Mucosa of descending colon (tissue), 3 donors: ENCODE data around the gene CHKB. TPM values are rescaled to one million over a fixed set of nuclear protein-coding genes. Genes with fewer than 3 reads are reported as not detected.
A peak's percentile ranks its signal among the peaks of the same experiment; 100 is the strongest.

Experiments used
- ATAC-seq: fragments of 200-7000 bp; cut with Tn5 transposase; one replicate; pipeline ENCODE4 v1.9.1; 2020; ENCODE audit warnings: mild to moderate bottlenecking, moderate library complexity
- DNase-seq, 3 donors: peaks; one replicate each; pipeline ENCODE4 v3.0.0-alpha.2; 2020
- H3K36me3 ChIP-seq: fragments of 200-600 bp; one replicate; pipeline ENCODE4 v1.8.0; 2021; ENCODE audit warnings: low read depth, mild to moderate bottlenecking
- H3K4me1 ChIP-seq: fragments of 200-600 bp; one replicate; pipeline ENCODE4 v1.8.0; 2021; ENCODE audit warnings: low read depth, mild to moderate bottlenecking
- H3K4me3 ChIP-seq: fragments of 200-600 bp; one replicate; pipeline ENCODE4 v1.8.0; 2021; ENCODE audit warnings: mild to moderate bottlenecking
- H3K9me3 ChIP-seq: fragments of 200-600 bp; one replicate; pipeline ENCODE4 v1.8.0; 2021; ENCODE audit warnings: mild to moderate bottlenecking
- intact Hi-C, 2 donors: fragments of 100-400 bp; cut with DNase I in 1 of 2; cut with micrococcal nuclease in 1 of 2; formaldehyde crosslinking; loops; one replicate each; pipeline versions ENCODE4 v1.11.0 to v1.11.1; 2022; cut with DNase I, micrococcal nuclease
- long read RNA-seq, 2 donors: library from polyadenylated mRNA; unstranded; transcript quantifications; one replicate each; pipeline ENCODE4 v2.0.0, GENCODE V29; 2019 to 2021
- total RNA-seq, 3 donors: library from RNA; stranded (reverse); fragmentation: NEBNext Ultra II Directional in 2 of 3; extraction: Animal tissue kit (Norgen Biotek cat#: 25700) in 2 of 3; gene quantifications; one replicate each; pipeline versions ENCODE4 v1.2.1 to v1.2.4, GENCODE V29; 2021 to 2023
- TF ChIP-seq, protein P1 (sequence below): fragments of 200-600 bp; IDR thresholded peaks from one replicate; pipeline ENCODE4 v1.8.0; 2022; ENCODE audit warnings: antibody characterized with exemption, mild to moderate bottlenecking
- donor health status: DM: no; HTN: no; CAD: no; lungs with moderate emphysema.
- donor health status: DM: no; HTN: no; CAD: no.
- donor health status: DM: no; HTN: yes; CAD: no.

Gene CHKB, protein sequence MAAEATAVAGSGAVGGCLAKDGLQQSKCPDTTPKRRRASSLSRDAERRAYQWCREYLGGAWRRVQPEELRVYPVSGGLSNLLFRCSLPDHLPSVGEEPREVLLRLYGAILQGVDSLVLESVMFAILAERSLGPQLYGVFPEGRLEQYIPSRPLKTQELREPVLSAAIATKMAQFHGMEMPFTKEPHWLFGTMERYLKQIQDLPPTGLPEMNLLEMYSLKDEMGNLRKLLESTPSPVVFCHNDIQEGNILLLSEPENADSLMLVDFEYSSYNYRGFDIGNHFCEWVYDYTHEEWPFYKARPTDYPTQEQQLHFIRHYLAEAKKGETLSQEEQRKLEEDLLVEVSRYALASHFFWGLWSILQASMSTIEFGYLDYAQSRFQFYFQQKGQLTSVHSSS
- total RNA-seq: 10 to 100 TPM; 79.9 to 95.0 (median 80.9) TPM
- long read RNA-seq, donor 1, transcript CHKB-212 (9 exons, 2,069 nt): major isoform, 27 of 68 reads
- long read RNA-seq, donor 1, transcript CHKB-201 (11 exons, 1,638 nt): minor isoform, 9 of 68 reads
- long read RNA-seq, donor 1, transcript CHKB-208 (8 exons, 2,114 nt): minor isoform, 10 of 68 reads
- long read RNA-seq, donor 1, partial matches to known transcripts: 14 of 68 reads
- long read RNA-seq, donor 1, other reads (novel, unspliced or antisense): 8 of 68 reads
- long read RNA-seq, donor 2, transcript CHKB-201 (11 exons, 1,638 nt): major isoform, 10 of 19 reads
- long read RNA-seq, donor 2, partial matches to known transcripts: 4 of 19 reads
- long read RNA-seq, donor 2, other reads (novel, unspliced or antisense): 5 of 19 reads

DNA sequence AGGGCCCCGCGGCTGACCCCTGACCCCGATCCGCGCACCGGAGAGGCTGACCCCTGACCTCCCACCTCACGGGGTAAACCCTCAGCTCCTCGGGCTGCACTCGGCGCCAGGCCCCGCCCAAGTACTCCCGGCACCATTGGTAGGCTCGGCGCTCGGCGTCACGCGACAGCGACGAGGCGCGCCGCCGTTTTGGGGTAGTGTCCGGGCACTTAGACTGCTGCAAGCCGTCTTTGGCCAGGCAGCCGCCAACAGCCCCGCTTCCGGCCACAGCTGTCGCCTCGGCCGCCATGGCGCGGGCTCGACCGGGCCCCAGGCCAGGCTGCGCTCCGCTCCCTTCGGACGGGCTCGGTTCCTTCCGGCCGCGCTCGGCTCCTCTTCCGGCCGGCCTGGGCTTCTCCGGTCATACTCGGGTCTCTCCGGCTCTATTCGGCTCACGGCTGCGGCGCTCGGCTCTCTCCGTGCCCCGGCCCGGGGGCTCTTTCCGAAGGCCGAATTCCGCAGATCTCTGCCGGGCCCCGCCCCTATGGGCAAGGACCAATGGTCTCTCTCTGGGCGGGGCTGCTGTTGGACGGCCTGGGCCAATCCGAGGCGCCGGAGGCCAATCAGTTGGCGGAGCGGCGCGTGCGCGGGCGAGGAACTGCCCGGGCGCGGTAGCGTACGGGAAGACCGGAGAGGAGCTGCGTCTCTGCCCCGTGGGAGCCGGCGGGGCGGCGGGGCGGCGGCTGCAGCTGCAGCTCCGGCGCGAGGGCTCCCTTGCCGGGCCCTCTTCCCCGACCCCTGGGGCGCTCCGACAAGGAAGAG lies at the start of gene CHKB:
Gene CHKB (minus strand): TSS at position 357 of the 801 bp plus-strand sequence. CDS start 68 bp downstream, at position 289.
- Histone ChIP-seq H3K4me1 (peaks cover 12% of the 10 kb centered on the region), H3K4me3 (peak within 1 kb of the TSS; percentile 74), H3K9me3 (no peaks in the 10 kb centered on the region), H3K36me3 (no peaks in the 10 kb centered on the region)
- ATAC-seq (peak; percentile 95), DNase-seq (peak; percentile 98 to 99 (median 99))
- TF ChIP-seq, protein P1, sequence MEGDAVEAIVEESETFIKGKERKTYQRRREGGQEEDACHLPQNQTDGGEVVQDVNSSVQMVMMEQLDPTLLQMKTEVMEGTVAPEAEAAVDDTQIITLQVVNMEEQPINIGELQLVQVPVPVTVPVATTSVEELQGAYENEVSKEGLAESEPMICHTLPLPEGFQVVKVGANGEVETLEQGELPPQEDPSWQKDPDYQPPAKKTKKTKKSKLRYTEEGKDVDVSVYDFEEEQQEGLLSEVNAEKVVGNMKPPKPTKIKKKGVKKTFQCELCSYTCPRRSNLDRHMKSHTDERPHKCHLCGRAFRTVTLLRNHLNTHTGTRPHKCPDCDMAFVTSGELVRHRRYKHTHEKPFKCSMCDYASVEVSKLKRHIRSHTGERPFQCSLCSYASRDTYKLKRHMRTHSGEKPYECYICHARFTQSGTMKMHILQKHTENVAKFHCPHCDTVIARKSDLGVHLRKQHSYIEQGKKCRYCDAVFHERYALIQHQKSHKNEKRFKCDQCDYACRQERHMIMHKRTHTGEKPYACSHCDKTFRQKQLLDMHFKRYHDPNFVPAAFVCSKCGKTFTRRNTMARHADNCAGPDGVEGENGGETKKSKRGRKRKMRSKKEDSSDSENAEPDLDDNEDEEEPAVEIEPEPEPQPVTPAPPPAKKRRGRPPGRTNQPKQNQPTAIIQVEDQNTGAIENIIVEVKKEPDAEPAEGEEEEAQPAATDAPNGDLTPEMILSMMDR: no peak
- intact Hi-C loops: no loop called here

DNA sequence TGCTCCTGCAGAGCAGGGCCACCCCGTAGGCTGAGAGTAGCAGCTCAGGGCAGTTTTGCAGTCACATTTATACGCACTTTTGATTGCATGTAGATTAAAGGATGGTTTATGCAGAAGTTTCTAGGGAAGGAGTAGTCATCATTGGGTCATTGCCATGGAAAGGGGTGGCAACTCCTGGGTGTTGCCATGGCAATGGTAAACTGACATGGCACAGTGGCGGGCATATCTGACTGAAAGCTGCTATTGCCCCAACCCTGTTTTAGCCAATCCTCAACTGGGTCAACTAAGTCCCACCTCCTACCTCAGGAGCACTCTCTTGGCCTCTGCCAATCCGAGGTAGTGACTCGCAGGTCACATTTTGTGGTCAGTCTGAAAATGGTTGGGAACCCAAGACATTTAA lies 47.7 kb upstream of the CHKB start:
- TF ChIP-seq, protein P1: no peak
- Histone ChIP-seq H3K9me3 (no peaks in the 10 kb centered on the region), H3K4me3 (no peak overlapping the region), H3K36me3 (no peaks in the 10 kb centered on the region), H3K4me1 (peaks cover 8% of the 10 kb centered on the region)
- ATAC-seq: no peak
- intact Hi-C loops: no loop called here
- DNase-seq: no peak

DNA sequence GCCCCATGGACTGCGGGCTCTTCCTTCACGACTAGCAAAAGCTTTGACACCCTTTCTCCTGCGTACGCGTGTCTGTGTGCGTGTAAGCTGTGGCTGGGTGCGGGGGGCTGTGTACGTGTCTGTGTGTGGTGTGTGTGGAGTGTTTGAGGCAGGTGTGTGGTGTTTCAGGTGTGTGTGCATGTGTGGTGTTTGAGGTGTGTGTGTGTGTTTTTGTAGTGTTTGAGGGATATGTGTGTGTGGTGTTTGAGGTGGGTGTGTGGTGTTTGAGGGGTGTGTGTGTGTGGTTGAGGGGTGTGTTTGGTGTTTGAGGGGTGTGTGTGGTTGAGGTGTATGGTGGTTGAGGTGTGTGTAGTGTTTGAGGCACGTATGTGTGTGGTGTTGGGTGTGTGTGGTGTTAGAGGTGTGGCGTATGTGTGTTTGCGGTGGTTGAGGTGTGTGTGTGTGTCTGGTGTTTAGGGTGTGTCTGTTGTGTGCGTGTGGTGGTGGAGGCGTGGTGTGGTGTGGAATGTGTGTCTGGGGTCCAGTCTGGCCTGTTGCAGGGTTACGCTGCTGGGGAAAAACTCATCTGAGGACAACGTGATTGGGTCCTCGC lies 46.0 kb upstream of the CHKB start:
- DNase-seq (no peak), ATAC-seq (peak; percentile 24)
- TF ChIP-seq, protein P1: no peak
- H3K9me3 ChIP-seq: no peaks in the 10 kb centered on the region
- intact Hi-C loops: no loop called here
- H3K4me3 ChIP-seq: peak overlapping the region; percentile 70
- H3K36me3 ChIP-seq: no peaks in the 10 kb centered on the region
- peaks cover 8% of the 10 kb centered on the region for H3K4me1 ChIP-seq

DNA sequence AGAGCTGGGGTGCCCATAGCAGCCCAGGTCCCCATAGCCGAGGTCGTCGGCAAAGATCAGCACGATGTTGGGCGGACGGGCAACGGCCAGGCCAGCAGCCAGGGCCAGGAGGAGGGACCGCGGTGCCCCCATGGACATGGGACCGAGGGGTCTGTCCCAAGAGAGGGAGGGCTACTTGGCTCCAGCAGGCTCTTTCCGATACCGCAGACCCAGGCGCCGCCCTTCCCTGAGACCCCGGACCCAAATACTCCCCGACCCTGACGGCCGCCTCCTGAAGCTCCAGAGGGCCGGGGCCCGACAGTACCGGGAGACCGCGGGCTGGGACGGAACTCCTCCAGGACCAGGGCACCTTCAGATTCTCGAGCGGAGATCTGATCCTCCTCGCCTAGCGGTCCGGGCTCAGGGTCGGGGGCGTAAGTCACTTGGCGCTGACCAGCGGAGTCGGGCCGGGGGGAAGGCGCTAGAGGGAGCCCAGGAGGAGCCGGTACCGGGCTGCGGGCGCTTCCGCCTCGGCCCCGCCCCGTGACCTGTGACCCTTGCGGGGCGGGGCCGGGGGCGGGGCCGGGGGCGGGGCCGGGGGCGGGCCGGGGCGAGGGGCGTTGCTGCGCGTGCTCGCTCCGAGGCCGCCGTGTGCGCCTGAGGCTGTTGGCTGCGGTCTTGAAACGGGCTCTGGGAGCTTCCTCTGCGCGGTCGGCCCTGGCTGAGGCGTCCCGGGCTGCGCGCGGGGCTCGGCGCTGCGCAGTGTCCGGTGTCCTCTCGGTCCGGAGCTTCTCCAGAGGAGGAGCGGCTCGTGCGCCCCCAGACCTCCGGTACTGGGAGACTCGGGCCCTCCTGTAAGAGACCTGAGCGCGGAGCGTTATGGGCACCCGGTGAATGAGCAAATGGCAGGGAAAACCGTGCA lies 45.2 kb upstream of the CHKB start, which contains the start of gene ARSA:
Gene ARSA (minus strand): TSS at position 511 of the 901 bp plus-strand sequence. CDS start 373 bp downstream, at position 138.
- peaks cover 12% of the 10 kb centered on the region for H3K4me1 ChIP-seq
- H3K4me3 ChIP-seq: peak within 1 kb of the TSS; percentile 70
- peak; percentile 94 for ATAC-seq
- intact Hi-C loops: no loop called here
- no peaks in the 10 kb centered on the region for H3K9me3 ChIP-seq
- DNase-seq: peak; percentile 83 to 90 (median 87)
- TF ChIP-seq, protein P1: peak; percentile 33
- no peaks in the 10 kb centered on the region for H3K36me3 ChIP-seq
